Esophagus squamous epithelium (tissue), 4 donors: ENCODE data around the gene ZNF25.

ENCODE experiments used
- CTCF ChIP-seq, 6 experiments: fragments of 450-650 bp in 4 of 6; fragments of 200-600 bp in 2 of 6; sonication (generic) in 2 of 6; IDR thresholded peaks; one replicate each; pipeline ENCODE4 v1.5.1; 2016 to 2019; ENCODE audit warnings: antibody characterized with exemption in 6 of 6, mild to moderate bottlenecking in 4 of 6, moderate library complexity in 4 of 6
- POLR2A ChIP-seq, 4 donors: fragments of 450-650 bp; IDR thresholded peaks; one replicate each; pipeline ENCODE4 v1.6.1; 2017; ENCODE audit warnings: antibody characterized with exemption in 4 of 4, mild to moderate bottlenecking in 4 of 4, moderate library complexity in 3 of 4

GRCh38 chr10:38007991-38008390 lies 31.5 kb upstream of the ZNF25 start:
- TF ChIP-seq CTCF (IDR thresholded peaks at IDR 0.05) (no peak), POLR2A (IDR thresholded peaks at IDR 0.05) (no peak)
